ENCODE results near the gene BOD1L2. TPM values are rescaled to one million over a fixed set of nuclear protein-coding genes. Genes with fewer than 3 reads are reported as not detected.

Gene BOD1L2
- total RNA-seq, 1 experiment from 2014 or later, result not detected

DNA sequence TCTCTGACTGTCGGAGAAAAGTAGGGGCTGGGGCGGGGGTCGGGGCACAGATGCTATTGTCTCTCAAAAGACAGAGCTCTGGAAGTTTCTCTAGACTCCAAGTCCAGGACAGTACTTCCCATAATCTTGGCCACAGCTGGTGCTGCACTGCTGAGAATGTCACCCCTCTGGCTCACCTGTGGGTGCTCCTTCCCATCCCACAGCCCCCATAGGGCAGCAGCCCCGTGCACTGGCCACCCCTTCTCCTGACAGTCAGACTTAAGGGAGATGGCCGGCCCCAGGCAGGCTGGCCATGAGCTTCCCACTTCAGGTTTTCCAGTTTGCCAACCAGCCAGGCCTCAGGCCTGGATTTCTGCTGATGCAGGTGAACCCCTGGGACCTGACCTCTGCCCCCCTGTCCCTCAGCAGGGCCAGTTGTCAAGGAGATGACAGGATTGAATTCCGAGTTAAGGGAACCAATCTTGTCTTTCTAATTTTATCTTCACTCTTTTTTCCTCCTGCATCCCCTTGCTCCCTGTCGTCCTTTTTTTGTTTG lies 30.2 kb upstream of the BOD1L2 start:
- POLR2A ChIA-PET, result no interaction called here
- BruUV-seq (replicated peaks), result no TSS peak

GRCh38 chr18:57121542-57122112 lies 25.3 kb upstream of the BOD1L2 start:
- no peaks in the 10 kb centered on the region for H4K20me1 ChIP-seq (ENCODE audit: insufficient read depth)
- DNase-seq (ENCODE audit: low read depth, low spot score) (no peak), ATAC-seq (no peak)
- BruUV-seq (replicated peaks), result no TSS peak
- H3K9me2 ChIP-seq (ENCODE audit: insufficient read depth), result no peaks in the 10 kb centered on the region
- H2AFZ ChIP-seq (ENCODE audit: low read depth, low read length, poor library complexity, severe bottlenecking), result no peak overlapping the region
- no peaks in the 10 kb centered on the region for H3K36me3 ChIP-seq (ENCODE audit: control insufficient read depth in 1 of 2, insufficient read depth in 2 of 2, low read length in 2 of 2)
- H3K4me1 ChIP-seq (ENCODE audit: control insufficient read depth in 1 of 2, insufficient read depth in 2 of 2, low read length in 2 of 2), result no peaks in the 10 kb centered on the region
- no peak overlapping the region for H3K9ac ChIP-seq (ENCODE audit: low read length)
- no peaks in the 10 kb centered on the region for H3K9me3 ChIP-seq (ENCODE audit: control insufficient read depth in 1 of 2, insufficient read depth in 1 of 2, low read depth in 1 of 2, low read length in 2 of 2)
- intact Hi-C loops (cut with micrococcal nuclease), result no loop called here
- H3K79me2 ChIP-seq (ENCODE audit: insufficient read depth, low read length), result no peaks in the 10 kb centered on the region
- H3K27ac ChIP-seq (ENCODE audit: low read depth, low read length), result no peak overlapping the region
- ChIA-PET RAD21 (ENCODE audit: low non-redundant PET in 1 of 2, low total read pairs in 2 of 2, uncharacterized antibody in 2 of 2, unreplicated experiment in 2 of 2) (no interaction called here), CTCF (no interaction called here), POLR2A (no interaction called here)
- no peak overlapping the region for H3K4me3 ChIP-seq (replicated peaks in 1 of 2; ENCODE audit: low read depth in 1 of 2, low read length in 2 of 2)
- no peak overlapping the region for H3K4me2 ChIP-seq (ENCODE audit: low read length)
- peaks cover 45% of the 10 kb centered on the region for H3K27me3 ChIP-seq (ENCODE audit: insufficient read depth, low read length)
- TF ChIP-seq JUND (IDR thresholded peaks at IDR 0.05) (no peak), EZH2phosphoT487 (IDR thresholded peaks at IDR 0.05; ENCODE audit: borderline replicate concordance) (no peak), ZNF274 (IDR thresholded peaks at IDR 0.05; ENCODE audit: low read depth, low read length) (no peak), EGR1 (IDR thresholded peaks at IDR 0.05; ENCODE audit: low read depth) (no peak), TCF7L2 (IDR thresholded peaks at IDR 0.05; ENCODE audit: borderline replicate concordance, extremely low read depth, insufficient read depth, insufficient read length) (no peak), SP1 (IDR thresholded peaks at IDR 0.05; ENCODE audit: low read depth) (no peak), EZH2 (IDR thresholded peaks at IDR 0.05) (no peak), ZFX (IDR thresholded peaks at IDR 0.05) (no peak)
- TF ChIP-seq, protein P1, sequence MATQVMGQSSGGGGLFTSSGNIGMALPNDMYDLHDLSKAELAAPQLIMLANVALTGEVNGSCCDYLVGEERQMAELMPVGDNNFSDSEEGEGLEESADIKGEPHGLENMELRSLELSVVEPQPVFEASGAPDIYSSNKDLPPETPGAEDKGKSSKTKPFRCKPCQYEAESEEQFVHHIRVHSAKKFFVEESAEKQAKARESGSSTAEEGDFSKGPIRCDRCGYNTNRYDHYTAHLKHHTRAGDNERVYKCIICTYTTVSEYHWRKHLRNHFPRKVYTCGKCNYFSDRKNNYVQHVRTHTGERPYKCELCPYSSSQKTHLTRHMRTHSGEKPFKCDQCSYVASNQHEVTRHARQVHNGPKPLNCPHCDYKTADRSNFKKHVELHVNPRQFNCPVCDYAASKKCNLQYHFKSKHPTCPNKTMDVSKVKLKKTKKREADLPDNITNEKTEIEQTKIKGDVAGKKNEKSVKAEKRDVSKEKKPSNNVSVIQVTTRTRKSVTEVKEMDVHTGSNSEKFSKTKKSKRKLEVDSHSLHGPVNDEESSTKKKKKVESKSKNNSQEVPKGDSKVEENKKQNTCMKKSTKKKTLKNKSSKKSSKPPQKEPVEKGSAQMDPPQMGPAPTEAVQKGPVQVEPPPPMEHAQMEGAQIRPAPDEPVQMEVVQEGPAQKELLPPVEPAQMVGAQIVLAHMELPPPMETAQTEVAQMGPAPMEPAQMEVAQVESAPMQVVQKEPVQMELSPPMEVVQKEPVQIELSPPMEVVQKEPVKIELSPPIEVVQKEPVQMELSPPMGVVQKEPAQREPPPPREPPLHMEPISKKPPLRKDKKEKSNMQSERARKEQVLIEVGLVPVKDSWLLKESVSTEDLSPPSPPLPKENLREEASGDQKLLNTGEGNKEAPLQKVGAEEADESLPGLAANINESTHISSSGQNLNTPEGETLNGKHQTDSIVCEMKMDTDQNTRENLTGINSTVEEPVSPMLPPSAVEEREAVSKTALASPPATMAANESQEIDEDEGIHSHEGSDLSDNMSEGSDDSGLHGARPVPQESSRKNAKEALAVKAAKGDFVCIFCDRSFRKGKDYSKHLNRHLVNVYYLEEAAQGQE (IDR thresholded peaks at IDR 0.05; ENCODE audit: low read depth), result no peak

More for the DNA sequence above, 30.2 kb upstream of the BOD1L2 start:
- ATAC-seq (no peak), DNase-seq (ENCODE audit: low read depth, low spot score) (no peak)
- Histone ChIP-seq H3K4me2 (ENCODE audit: low read length) (no peak overlapping the region), H3K4me3 (replicated peaks in 1 of 2; ENCODE audit: low read depth in 1 of 2, low read length in 2 of 2) (no peak overlapping the region), H3K9me2 (ENCODE audit: insufficient read depth) (no peaks in the 10 kb centered on the region), H4K20me1 (ENCODE audit: insufficient read depth) (no peaks in the 10 kb centered on the region), H3K9ac (ENCODE audit: low read length) (no peak overlapping the region), H3K27me3 (ENCODE audit: insufficient read depth, low read length) (peaks cover 34% of the 10 kb centered on the region; the same call in 1 of the 2 replicates), H3K27ac (ENCODE audit: low read depth, low read length) (no peak overlapping the region), H2AFZ (ENCODE audit: low read depth, low read length, poor library complexity, severe bottlenecking) (no peak overlapping the region), H3K9me3 (ENCODE audit: control insufficient read depth in 1 of 2, insufficient read depth in 1 of 2, low read depth in 1 of 2, low read length in 2 of 2) (no peaks in the 10 kb centered on the region), H3K36me3 (ENCODE audit: control insufficient read depth in 1 of 2, insufficient read depth in 2 of 2, low read length in 2 of 2) (no peaks in the 10 kb centered on the region), H3K4me1 (ENCODE audit: control insufficient read depth in 1 of 2, insufficient read depth in 2 of 2, low read length in 2 of 2) (no peaks in the 10 kb centered on the region), H3K79me2 (ENCODE audit: insufficient read depth, low read length) (no peaks in the 10 kb centered on the region)
- intact Hi-C loops (cut with micrococcal nuclease), result no loop called here
- TF ChIP-seq FOSL1 (IDR thresholded peaks at IDR 0.05; ENCODE audit: low read depth), result no peak
- no peak for TF ChIP-seq EGR1 (IDR thresholded peaks at IDR 0.05; ENCODE audit: low read depth)
- TF ChIP-seq, protein P2, sequence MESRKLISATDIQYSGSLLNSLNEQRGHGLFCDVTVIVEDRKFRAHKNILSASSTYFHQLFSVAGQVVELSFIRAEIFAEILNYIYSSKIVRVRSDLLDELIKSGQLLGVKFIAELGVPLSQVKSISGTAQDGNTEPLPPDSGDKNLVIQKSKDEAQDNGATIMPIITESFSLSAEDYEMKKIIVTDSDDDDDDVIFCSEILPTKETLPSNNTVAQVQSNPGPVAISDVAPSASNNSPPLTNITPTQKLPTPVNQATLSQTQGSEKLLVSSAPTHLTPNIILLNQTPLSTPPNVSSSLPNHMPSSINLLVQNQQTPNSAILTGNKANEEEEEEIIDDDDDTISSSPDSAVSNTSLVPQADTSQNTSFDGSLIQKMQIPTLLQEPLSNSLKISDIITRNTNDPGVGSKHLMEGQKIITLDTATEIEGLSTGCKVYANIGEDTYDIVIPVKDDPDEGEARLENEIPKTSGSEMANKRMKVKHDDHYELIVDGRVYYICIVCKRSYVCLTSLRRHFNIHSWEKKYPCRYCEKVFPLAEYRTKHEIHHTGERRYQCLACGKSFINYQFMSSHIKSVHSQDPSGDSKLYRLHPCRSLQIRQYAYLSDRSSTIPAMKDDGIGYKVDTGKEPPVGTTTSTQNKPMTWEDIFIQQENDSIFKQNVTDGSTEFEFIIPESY (IDR thresholded peaks at IDR 0.05; ENCODE audit: extremely low read depth, insufficient replicate concordance, low read length), result no peak
- ChIA-PET CTCF (no interaction called here), RAD21 (ENCODE audit: low non-redundant PET in 1 of 2, low total read pairs in 2 of 2, uncharacterized antibody in 2 of 2, unreplicated experiment in 2 of 2) (no interaction called here)

All from HCT116 (cell line).